Calu3 (cell line): ENCODE measurements around the gene ADM. TPM values are rescaled to one million over a fixed set of nuclear protein-coding genes. Genes with fewer than 3 reads are reported as not detected.

Experiments used
- BruUV-seq: library from RNA; stranded (reverse); fragments of 400-500 nt; replicated peaks from 2 replicates; lab custom pipeline; 2021; lab: Mats Ljungman, UMichigan
- CTCF ChIA-PET: fragments of 300-600 bp; sonication (Branson Sonifier 250); formaldehyde crosslinking; loops from one replicate; lab custom pipeline; 2022; ENCODE audit warnings: antibody characterized with exemption; lab: Charles Lee
- DNase-seq: peaks from one replicate; pipeline ENCODE4 v3.0.0; 2022
- H3K27ac Mint-ChIP-seq: one replicate; pipeline ENCODE4 v1.8.0; 2022; ENCODE audit warnings: mixed read lengths; ENCODE audit not compliant: unreplicated experiment
- H3K27me3 Mint-ChIP-seq: one replicate; pipeline ENCODE4 v1.8.0; 2022; ENCODE audit warnings: mixed read lengths; ENCODE audit not compliant: unreplicated experiment
- H3K36me3 Mint-ChIP-seq: one replicate; pipeline ENCODE4 v1.8.0; 2022; ENCODE audit warnings: mild to moderate bottlenecking, moderate library complexity, mixed read lengths; ENCODE audit not compliant: insufficient read depth, unreplicated experiment
- H3K4me1 Mint-ChIP-seq: one replicate; pipeline ENCODE4 v1.8.0; 2022; ENCODE audit warnings: mild to moderate bottlenecking, low read depth, mixed read lengths; ENCODE audit not compliant: unreplicated experiment
- H3K4me3 Mint-ChIP-seq: one replicate; pipeline ENCODE4 v1.8.0; 2022; ENCODE audit warnings: mild to moderate bottlenecking, low read depth, moderate library complexity, mixed read lengths; ENCODE audit not compliant: unreplicated experiment
- H3K9me3 Mint-ChIP-seq: one replicate; pipeline ENCODE4 v1.8.0; 2022; ENCODE audit warnings: low read depth, mixed read lengths; ENCODE audit not compliant: unreplicated experiment
- intact Hi-C: fragments of 100-400 bp; cut with micrococcal nuclease; formaldehyde crosslinking; loops from one replicate; pipeline ENCODE4 v1.10.0; 2022; ENCODE audit not compliant: unreplicated experiment
- total RNA-seq: library from RNA; stranded (reverse); gene quantifications from 2 replicates; pipeline ENCODE4 v1.2.3, GENCODE V29; 2022
- TF ChIP-seq, protein P1 (sequence below): fragments of 200-600 bp; IDR thresholded peaks from one replicate; pipeline ENCODE4 v1.8.0; 2022; ENCODE audit warnings: antibody characterized with exemption; ENCODE audit not compliant: unreplicated experiment

Gene ADM
- total RNA-seq, 1 experiment from 2014 or later, result 2.0 TPM

DNA sequence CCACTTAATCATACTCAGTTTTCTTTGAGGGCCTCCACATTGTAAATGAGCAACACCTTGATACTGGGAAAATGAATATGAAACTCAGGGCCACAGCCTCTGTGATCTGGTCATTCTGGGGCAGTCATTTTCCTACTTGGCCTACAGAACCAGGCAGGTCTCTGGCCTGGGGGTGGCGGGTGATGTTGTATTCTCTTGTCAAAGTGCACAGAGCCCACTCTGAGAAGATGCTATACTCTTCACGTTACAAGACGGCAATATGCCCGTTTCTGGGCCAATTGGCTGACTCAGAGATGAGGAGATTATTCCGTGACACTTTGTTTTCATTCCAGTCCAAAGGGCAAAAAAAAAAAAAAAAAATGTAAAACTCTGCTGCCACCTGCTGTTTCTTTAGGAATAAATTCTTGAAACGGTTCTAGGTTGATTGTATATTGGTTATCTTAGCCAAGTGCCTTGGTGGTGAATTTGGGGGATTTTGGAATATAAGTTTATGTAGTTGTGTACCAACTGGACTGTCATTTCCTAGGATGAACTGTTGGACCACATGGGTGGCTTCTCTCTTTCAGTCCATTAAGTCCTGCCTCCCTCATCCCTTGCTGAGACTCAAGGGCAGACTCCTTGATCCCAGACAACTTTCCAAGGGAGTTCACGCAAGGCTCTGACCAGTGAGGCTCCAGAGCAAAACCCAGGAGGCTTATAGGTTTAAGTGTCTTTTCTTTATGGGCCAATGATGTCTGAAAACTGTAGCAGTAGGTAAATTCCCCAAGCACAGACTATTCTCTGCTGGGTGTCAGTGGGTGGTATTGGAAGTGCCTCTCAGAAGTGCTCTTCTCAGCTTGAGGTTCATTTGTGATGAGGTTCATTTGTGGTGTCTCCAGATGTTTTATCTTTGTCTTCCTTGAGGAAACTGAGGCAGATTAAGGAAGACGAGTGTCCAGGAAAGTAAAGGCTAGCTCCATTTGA lies 18.2 kb downstream of the ADM start:
- peaks cover 8% of the 10 kb centered on the region for H3K27me3 Mint-ChIP-seq
- H3K9me3 Mint-ChIP-seq, result no peaks in the 10 kb centered on the region
- CTCF ChIA-PET, result interaction anchor here (0.5 to 1.6 kb wide), 4 partner anchors 15 to 162 kb away, joined by 3 to 6 read pairs (median 4); no protein-coding TSS in a partner anchor
- BruUV-seq, result no TSS peak
- no peak overlapping the region for H3K4me3 Mint-ChIP-seq
- peak; percentile 56 for DNase-seq
- H3K4me1 Mint-ChIP-seq, result peaks cover 27% of the 10 kb centered on the region
- H3K36me3 Mint-ChIP-seq, result peaks cover 6% of the 10 kb centered on the region
- intact Hi-C loops, result loop anchor here (2.0 to 10.0 kb wide), 5 partner anchors 116 to 698 kb away; no protein-coding TSS in a partner anchor
- H3K27ac Mint-ChIP-seq, result peak overlapping the region; percentile 79
- TF ChIP-seq, protein P1, sequence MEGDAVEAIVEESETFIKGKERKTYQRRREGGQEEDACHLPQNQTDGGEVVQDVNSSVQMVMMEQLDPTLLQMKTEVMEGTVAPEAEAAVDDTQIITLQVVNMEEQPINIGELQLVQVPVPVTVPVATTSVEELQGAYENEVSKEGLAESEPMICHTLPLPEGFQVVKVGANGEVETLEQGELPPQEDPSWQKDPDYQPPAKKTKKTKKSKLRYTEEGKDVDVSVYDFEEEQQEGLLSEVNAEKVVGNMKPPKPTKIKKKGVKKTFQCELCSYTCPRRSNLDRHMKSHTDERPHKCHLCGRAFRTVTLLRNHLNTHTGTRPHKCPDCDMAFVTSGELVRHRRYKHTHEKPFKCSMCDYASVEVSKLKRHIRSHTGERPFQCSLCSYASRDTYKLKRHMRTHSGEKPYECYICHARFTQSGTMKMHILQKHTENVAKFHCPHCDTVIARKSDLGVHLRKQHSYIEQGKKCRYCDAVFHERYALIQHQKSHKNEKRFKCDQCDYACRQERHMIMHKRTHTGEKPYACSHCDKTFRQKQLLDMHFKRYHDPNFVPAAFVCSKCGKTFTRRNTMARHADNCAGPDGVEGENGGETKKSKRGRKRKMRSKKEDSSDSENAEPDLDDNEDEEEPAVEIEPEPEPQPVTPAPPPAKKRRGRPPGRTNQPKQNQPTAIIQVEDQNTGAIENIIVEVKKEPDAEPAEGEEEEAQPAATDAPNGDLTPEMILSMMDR, result peak; percentile 57

DNA sequence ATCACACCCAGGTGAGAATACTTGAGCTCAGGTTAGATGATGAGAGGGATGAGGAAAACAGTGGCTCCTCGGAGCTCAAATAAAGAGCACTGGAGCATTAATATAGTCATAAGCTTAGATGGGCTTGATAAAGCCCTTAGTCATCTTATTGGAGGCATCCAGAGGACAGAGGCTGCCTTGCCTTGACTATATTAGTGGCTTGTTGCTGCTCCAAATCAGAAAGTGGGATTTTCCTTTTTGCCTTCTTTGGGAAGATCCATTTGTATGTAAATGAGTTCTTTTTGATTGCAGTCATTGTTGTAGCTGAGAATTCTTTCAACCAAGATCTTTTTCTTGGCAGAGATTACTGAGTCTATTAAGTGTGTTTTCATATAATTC lies 18.9 kb downstream of the ADM start:
- H3K27me3 Mint-ChIP-seq, result peaks cover 8% of the 10 kb centered on the region
- DNase-seq, result no peak
- TF ChIP-seq, protein P1, result no peak
- H3K4me3 Mint-ChIP-seq, result no peak overlapping the region
- no peaks in the 10 kb centered on the region for H3K9me3 Mint-ChIP-seq
- no TSS peak for BruUV-seq
- H3K27ac Mint-ChIP-seq, result no peak overlapping the region
- CTCF ChIA-PET, result interaction anchor here (0.5 to 1.0 kb wide), 2 partner anchors 43 to 162 kb away, joined by 3 to 6 read pairs; no protein-coding TSS in a partner anchor
- peaks cover 6% of the 10 kb centered on the region for H3K36me3 Mint-ChIP-seq
- intact Hi-C loops, result loop anchor here (2.0 to 10.0 kb wide), 5 partner anchors 116 to 699 kb away; no protein-coding TSS in a partner anchor
- H3K4me1 Mint-ChIP-seq, result peaks cover 27% of the 10 kb centered on the region

DNA sequence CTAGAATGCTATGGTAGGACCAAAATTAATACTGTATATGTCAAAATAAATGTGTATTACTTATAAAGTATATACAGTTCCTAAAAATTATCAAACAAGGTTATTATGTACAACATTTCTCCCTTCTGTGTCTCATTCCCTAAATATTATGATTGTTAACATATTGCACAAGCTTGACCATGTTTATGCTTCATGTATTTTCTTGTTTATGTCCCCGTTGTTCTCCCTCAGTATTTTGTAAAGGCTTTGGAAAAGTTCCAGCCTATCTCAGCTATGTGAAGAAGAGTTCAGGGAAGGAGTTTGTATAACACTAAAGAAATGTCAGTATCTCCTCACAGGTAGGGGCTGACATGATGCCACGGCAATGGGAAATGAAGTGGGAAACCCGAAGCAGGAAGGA lies 19.6 kb downstream of the ADM start:
- H3K4me1 Mint-ChIP-seq, result peaks cover 27% of the 10 kb centered on the region

More for the DNA sequence above, 19.6 kb downstream of the ADM start:
- H3K27ac Mint-ChIP-seq, result no peak overlapping the region
- intact Hi-C loops, result loop anchor here (5.0 to 10.0 kb wide), 4 partner anchors 117 to 700 kb away; no protein-coding TSS in a partner anchor
- no peaks in the 10 kb centered on the region for H3K9me3 Mint-ChIP-seq
- H3K36me3 Mint-ChIP-seq, result peaks cover 6% of the 10 kb centered on the region
- BruUV-seq, result no TSS peak
- peaks cover 8% of the 10 kb centered on the region for H3K27me3 Mint-ChIP-seq
- CTCF ChIA-PET, result interaction anchor here (1.0 kb wide), 1 partner anchor 21 kb away, joined by 3 read pairs; no protein-coding TSS in a partner anchor
- TF ChIP-seq, protein P1, result no peak
- no peak for DNase-seq
- no peak overlapping the region for H3K4me3 Mint-ChIP-seq
